Panc1 (cell line): Measurements from ENCODE around the gene BICRA. TPM values are rescaled to one million over a fixed set of nuclear protein-coding genes. Genes with fewer than 3 reads are reported as not detected.

Source experiments
- ATAC-seq: fragments of 200-7000 bp; cut with Tn5 transposase; 2 replicates; pipeline ENCODE4 v1.9.1; 2020; ENCODE audit warnings: mild to moderate bottlenecking, moderate library complexity
- BruUV-seq: library from RNA; stranded (reverse); fragments of 400-500 nt; replicated peaks from 2 replicates; lab custom pipeline; 2021; lab: Mats Ljungman, UMichigan
- CTCF ChIA-PET: fragments of 300-600 bp; sonication (Branson Sonifier 250); formaldehyde crosslinking; loops from one replicate; lab custom pipeline; 2022; ENCODE audit warnings: antibody characterized with exemption; lab: Charles Lee
- POLR2A ChIA-PET: fragments of 300-600 bp; sonication (Branson Sonifier 250); formaldehyde crosslinking; loops from one replicate; lab custom pipeline; 2022; ENCODE audit warnings: antibody characterized with exemption; lab: Charles Lee
- DNase-seq: peaks from one replicate; pipeline ENCODE4 v3.0.0-alpha.2; 2010; ENCODE audit warnings: low read depth, low spot score
- H3K27ac ChIP-seq: 2 replicates; pipeline ENCODE4 v1.5.1; 2011; ENCODE audit warnings: mild to moderate bottlenecking, low read length, inconsistent platforms
- H3K27me3 ChIP-seq: fragments of 200-500 bp; sonication (Bioruptor generic); 2 replicates; pipeline ENCODE4 v1.6.0; 2014; ENCODE audit warnings: low read length, inconsistent platforms; ENCODE audit not compliant: control insufficient read depth, insufficient read depth
- H3K36me3 ChIP-seq: fragments of 200-500 bp; sonication (Bioruptor generic); 2 replicates; pipeline ENCODE4 v1.5.1; 2014; ENCODE audit warnings: inconsistent platforms, mild to moderate bottlenecking, low read length, moderate library complexity; ENCODE audit not compliant: control insufficient read depth, insufficient read depth
- H3K4me1 ChIP-seq: 2 replicates; pipeline ENCODE4 v1.5.1; 2011; ENCODE audit warnings: inconsistent platforms, mild to moderate bottlenecking, low read length, moderate library complexity; ENCODE audit not compliant: control insufficient read depth, insufficient read depth
- H3K4me3 ChIP-seq, 2 experiments: 2 replicates each; pipeline ENCODE4 v1.5.1; 2011 to 2012; ENCODE audit warnings: low read depth in 2 of 2, low read length in 2 of 2, mild to moderate bottlenecking in 2 of 2, inconsistent platforms in 1 of 2, moderate library complexity in 1 of 2
- H3K9me3 ChIP-seq: fragments of 200-500 bp; sonication (Bioruptor generic); 2 replicates; pipeline ENCODE4 v1.5.1; 2014; ENCODE audit warnings: low read depth, mild to moderate bottlenecking, inconsistent platforms, low read length, moderate library complexity; ENCODE audit not compliant: control insufficient read depth, insufficient read depth
- POLR2AphosphoS5 ChIP-seq: IDR thresholded peaks from 2 replicates; pipeline ENCODE4 v1.6.1; 2012; ENCODE audit warnings: mild to moderate bottlenecking, low read depth, low read length, moderate library complexity
- SIN3A ChIP-seq: IDR thresholded peaks from 2 replicates; pipeline ENCODE4 v1.6.1; 2012; ENCODE audit warnings: low read depth, mild to moderate bottlenecking, low read length, moderate library complexity, borderline replicate concordance; ENCODE audit not compliant: insufficient read depth
- TCF7L2 ChIP-seq: IDR thresholded peaks from 2 replicates; pipeline ENCODE4 v1.6.1; 2011; ENCODE audit warnings: mild to moderate bottlenecking, low read depth, low read length, inconsistent platforms
- in situ Hi-C: cut with HindIII; loops from 2 replicates; pipeline ENCODE4 v1.10.0; 2016; ENCODE audit warnings: low sequenced_read_pairs, low pct_unique_long_range_greater_than_20kb
- intact Hi-C: fragments of 100-400 bp; cut with micrococcal nuclease; formaldehyde crosslinking; loops from one replicate; pipeline ENCODE4 v1.10.0; 2022; ENCODE audit not compliant: unreplicated experiment
- total RNA-seq: library from RNA; stranded (reverse); gene quantifications from one replicate; pipeline ENCODE4 v1.2.1, GENCODE V29; 2021; ENCODE audit not compliant: unreplicated experiment
- TF ChIP-seq, protein P1 (sequence below), 2 experiments: IDR thresholded peaks; 2 replicates each; pipeline ENCODE4 v1.6.1; 2011 to 2012; ENCODE audit warnings: low read depth in 2 of 2, control low read depth in 1 of 2, low read length in 1 of 2, mild to moderate bottlenecking in 1 of 2, moderate library complexity in 1 of 2; ENCODE audit not compliant: insufficient read depth in 1 of 2
- TF ChIP-seq, protein P2 (sequence below): fragments of 450-650 bp; IDR thresholded peaks from 2 replicates; pipeline ENCODE4 v1.5.1; 2017; ENCODE audit warnings: mild to moderate bottlenecking

Gene BICRA
- total RNA-seq, 1 experiment from 2014 or later: 13.7 TPM

DNA sequence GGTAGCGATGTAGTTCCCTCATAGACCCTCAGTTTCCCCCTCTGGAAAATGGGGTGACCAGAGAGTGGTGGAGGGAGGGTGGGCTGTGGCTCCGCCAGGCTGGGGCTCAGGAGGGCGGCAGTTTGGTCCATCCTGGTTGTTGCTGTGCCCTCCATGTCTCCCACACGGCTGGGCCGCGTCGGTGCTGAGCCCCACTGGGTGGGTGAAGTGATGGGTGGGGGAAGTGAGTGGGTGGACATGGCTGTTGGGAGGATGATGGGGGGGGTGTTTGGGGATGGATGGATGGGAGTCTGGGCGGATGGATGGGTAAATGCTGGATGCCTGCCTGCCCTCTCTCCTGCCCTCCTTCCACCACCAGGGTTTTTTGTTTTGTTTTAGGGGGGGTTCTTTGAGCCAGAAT, 87.7 kb downstream of the BICRA start:
- ChIA-PET CTCF (no interaction called here), POLR2A (no interaction called here)
- DNase-seq (no peak), ATAC-seq (no peak)
- no peaks in the 10 kb centered on the region for H3K36me3 ChIP-seq
- BruUV-seq: no TSS peak
- in situ Hi-C loops: no loop called here
- no peaks in the 10 kb centered on the region for H3K27me3 ChIP-seq
- no peak overlapping the region for H3K4me3 ChIP-seq
- H3K9me3 ChIP-seq: no peaks in the 10 kb centered on the region
- no peak overlapping the region for H3K27ac ChIP-seq
- TF ChIP-seq, protein P1, sequence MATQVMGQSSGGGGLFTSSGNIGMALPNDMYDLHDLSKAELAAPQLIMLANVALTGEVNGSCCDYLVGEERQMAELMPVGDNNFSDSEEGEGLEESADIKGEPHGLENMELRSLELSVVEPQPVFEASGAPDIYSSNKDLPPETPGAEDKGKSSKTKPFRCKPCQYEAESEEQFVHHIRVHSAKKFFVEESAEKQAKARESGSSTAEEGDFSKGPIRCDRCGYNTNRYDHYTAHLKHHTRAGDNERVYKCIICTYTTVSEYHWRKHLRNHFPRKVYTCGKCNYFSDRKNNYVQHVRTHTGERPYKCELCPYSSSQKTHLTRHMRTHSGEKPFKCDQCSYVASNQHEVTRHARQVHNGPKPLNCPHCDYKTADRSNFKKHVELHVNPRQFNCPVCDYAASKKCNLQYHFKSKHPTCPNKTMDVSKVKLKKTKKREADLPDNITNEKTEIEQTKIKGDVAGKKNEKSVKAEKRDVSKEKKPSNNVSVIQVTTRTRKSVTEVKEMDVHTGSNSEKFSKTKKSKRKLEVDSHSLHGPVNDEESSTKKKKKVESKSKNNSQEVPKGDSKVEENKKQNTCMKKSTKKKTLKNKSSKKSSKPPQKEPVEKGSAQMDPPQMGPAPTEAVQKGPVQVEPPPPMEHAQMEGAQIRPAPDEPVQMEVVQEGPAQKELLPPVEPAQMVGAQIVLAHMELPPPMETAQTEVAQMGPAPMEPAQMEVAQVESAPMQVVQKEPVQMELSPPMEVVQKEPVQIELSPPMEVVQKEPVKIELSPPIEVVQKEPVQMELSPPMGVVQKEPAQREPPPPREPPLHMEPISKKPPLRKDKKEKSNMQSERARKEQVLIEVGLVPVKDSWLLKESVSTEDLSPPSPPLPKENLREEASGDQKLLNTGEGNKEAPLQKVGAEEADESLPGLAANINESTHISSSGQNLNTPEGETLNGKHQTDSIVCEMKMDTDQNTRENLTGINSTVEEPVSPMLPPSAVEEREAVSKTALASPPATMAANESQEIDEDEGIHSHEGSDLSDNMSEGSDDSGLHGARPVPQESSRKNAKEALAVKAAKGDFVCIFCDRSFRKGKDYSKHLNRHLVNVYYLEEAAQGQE (IDR thresholded peaks at IDR 0.05; ENCODE audit: insufficient read depth in 1 of 2, low read depth in 2 of 2, low read length in 1 of 2): no peak
- TF ChIP-seq SIN3A: no peak
- TF ChIP-seq, protein P2, sequence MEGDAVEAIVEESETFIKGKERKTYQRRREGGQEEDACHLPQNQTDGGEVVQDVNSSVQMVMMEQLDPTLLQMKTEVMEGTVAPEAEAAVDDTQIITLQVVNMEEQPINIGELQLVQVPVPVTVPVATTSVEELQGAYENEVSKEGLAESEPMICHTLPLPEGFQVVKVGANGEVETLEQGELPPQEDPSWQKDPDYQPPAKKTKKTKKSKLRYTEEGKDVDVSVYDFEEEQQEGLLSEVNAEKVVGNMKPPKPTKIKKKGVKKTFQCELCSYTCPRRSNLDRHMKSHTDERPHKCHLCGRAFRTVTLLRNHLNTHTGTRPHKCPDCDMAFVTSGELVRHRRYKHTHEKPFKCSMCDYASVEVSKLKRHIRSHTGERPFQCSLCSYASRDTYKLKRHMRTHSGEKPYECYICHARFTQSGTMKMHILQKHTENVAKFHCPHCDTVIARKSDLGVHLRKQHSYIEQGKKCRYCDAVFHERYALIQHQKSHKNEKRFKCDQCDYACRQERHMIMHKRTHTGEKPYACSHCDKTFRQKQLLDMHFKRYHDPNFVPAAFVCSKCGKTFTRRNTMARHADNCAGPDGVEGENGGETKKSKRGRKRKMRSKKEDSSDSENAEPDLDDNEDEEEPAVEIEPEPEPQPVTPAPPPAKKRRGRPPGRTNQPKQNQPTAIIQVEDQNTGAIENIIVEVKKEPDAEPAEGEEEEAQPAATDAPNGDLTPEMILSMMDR: no peak
- no peak for TF ChIP-seq TCF7L2
- no peak for TF ChIP-seq POLR2AphosphoS5
- no peaks in the 10 kb centered on the region for H3K4me1 ChIP-seq
- intact Hi-C loops: no loop called here

DNA sequence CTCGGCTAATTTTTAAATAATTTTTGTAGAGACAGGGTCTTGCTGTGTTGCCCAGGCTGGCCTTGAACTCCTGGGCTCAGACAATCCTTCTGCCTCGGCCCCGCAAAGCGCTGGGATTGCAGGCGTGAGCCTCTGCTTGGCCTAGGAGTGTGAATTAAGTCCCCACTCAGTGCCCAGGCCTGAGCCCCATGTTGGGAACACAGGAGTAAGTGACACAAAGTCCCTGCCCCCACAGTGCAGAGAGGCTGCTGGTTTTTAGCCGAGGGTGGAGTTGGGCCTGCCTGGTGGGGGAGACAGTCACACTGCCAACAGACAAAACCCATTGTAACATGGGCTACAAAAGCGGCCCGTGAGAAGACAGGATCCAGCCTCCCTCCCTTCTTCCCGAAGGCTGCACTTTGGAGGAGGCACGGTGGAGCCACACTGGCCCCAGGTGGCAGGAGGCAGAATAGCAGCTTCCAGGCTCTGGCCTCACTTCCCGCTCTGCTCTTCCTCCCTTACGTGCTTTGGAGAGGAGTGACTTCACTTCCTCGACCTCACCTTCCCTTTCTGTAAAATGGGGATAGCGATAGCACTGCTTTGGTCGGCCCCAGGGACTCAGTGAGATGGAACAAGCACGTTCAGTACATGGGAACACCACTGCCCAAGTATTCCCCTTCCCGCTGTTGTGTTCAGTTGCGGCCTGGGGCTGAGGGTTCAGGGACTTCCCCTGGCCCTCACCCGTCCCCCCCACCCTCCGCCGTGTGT, 89.1 kb downstream of the BICRA start:
- peak; percentile 87 for ATAC-seq
- Histone ChIP-seq H3K27ac (peak overlapping the region; percentile 51; the same call in 1 of the 2 replicates), H3K27me3 (no peaks in the 10 kb centered on the region), H3K4me3 (no peak overlapping the region), H3K36me3 (no peaks in the 10 kb centered on the region), H3K9me3 (no peaks in the 10 kb centered on the region), H3K4me1 (no peaks in the 10 kb centered on the region)
- no peak for TF ChIP-seq SIN3A
- TF ChIP-seq, protein P1 (IDR thresholded peaks at IDR 0.05; ENCODE audit: insufficient read depth in 1 of 2, low read depth in 2 of 2, low read length in 1 of 2): peak in 1 of 2 experiments; percentile 61; a peak in 1 of 4 replicates
- no peak for TF ChIP-seq TCF7L2
- no peak for TF ChIP-seq POLR2AphosphoS5
- TF ChIP-seq, protein P2: peak; percentile 94
- ChIA-PET CTCF (interaction anchor here (1.0 kb wide), 1 partner anchor 261 kb away, joined by 4 read pairs; no protein-coding TSS in a partner anchor), POLR2A (no interaction called here)
- in situ Hi-C loops: no loop called here
- DNase-seq: peak; percentile 67
- intact Hi-C loops: no loop called here
- no TSS peak for BruUV-seq
